Fibroblast of the conjunctiva (primary cell): ENCODE results near the gene PTAFR.

ENCODE experiments used
- DNase-seq: peaks from one replicate; pipeline ENCODE4 v3.0.0-alpha.2; 2010; ENCODE audit warnings: low read depth

Gene PTAFR

GRCh38 chr1:28176492-28177470, at the start of gene PTAFR:
TSS of gene PTAFR (minus strand) at chr1:28176690. CDS start at chr1:28151021, 25,669 bp downstream.
- DNase-seq, result no peak

- no peak for DNase-seq
Observed at GRCh38 chr1:28213315-28213714, 36.8 kb upstream of the PTAFR start.

GRCh38 chr1:28209700-28210099, 33.2 kb upstream of the PTAFR start:
- DNase-seq, result no peak

GRCh38 chr1:28208818-28209441, 32.4 kb upstream of the PTAFR start:
- DNase-seq, result peak; percentile 58

GRCh38 chr1:28205243-28205642, 28.8 kb upstream of the PTAFR start:
- no peak for DNase-seq

GRCh38 chr1:28200234-28200873, 23.9 kb upstream of the PTAFR start:
- no peak for DNase-seq

GRCh38 chr1:28199328-28200233, 23.1 kb upstream of the PTAFR start:
- DNase-seq, result no peak

GRCh38 chr1:28197682-28198415, 21.4 kb upstream of the PTAFR start:
- DNase-seq, result no peak

GRCh38 chr1:28196330-28196729, 19.8 kb upstream of the PTAFR start:
- no peak for DNase-seq

GRCh38 chr1:28195780-28196179, 19.3 kb upstream of the PTAFR start:
- DNase-seq, result no peak

GRCh38 chr1:28194326-28195035, 18.0 kb upstream of the PTAFR start:
- DNase-seq, result no peak

GRCh38 chr1:28193701-28194161, 17.2 kb upstream of the PTAFR start:
- no peak for DNase-seq

GRCh38 chr1:28190996-28191645, 14.6 kb upstream of the PTAFR start:
- no peak for DNase-seq

- DNase-seq, result no peak
Observed at GRCh38 chr1:28190337-28190979, 14.0 kb upstream of the PTAFR start.

- no peak for DNase-seq
Observed at GRCh38 chr1:28185071-28185470, 8.6 kb upstream of the PTAFR start.

GRCh38 chr1:28180306-28181305, 4.1 kb upstream of the PTAFR start:
- no peak for DNase-seq

- no peak for DNase-seq
Observed at GRCh38 chr1:28178690-28179485, 2.4 kb upstream of the PTAFR start.
